Endothelial cell (in vitro differentiated cells): Measurements from ENCODE around the gene CTNNA3. TPM values are rescaled to one million over a fixed set of nuclear protein-coding genes. Genes with fewer than 3 reads are reported as not detected.

ENCODE experiments used
- DNase-seq: peaks from one replicate; pipeline ENCODE4 v3.0.0; 2021; ENCODE audit warnings: low spot score
- H3K27ac Mint-ChIP-seq: one replicate; pipeline ENCODE4 v1.8.0; 2021; ENCODE audit warnings: mixed read lengths, inconsistent platforms; ENCODE audit not compliant: unreplicated experiment
- H3K27me3 Mint-ChIP-seq: one replicate; pipeline ENCODE4 v1.8.0; 2021; ENCODE audit warnings: mild to moderate bottlenecking, moderate library complexity, mixed read lengths, inconsistent platforms; ENCODE audit not compliant: unreplicated experiment
- H3K36me3 Mint-ChIP-seq: one replicate; pipeline ENCODE4 v1.8.0; 2021; ENCODE audit warnings: mild to moderate bottlenecking, low read depth, mixed read lengths, inconsistent platforms; ENCODE audit not compliant: unreplicated experiment
- H3K4me1 Mint-ChIP-seq: one replicate; pipeline ENCODE4 v1.8.0; 2021; ENCODE audit warnings: mild to moderate bottlenecking, mixed read lengths, inconsistent platforms; ENCODE audit not compliant: unreplicated experiment
- H3K4me3 Mint-ChIP-seq: one replicate; pipeline ENCODE4 v1.8.0; 2021; ENCODE audit warnings: mild to moderate bottlenecking, mixed read lengths, inconsistent platforms; ENCODE audit not compliant: unreplicated experiment
- H3K9me3 Mint-ChIP-seq: one replicate; pipeline ENCODE4 v1.8.0; 2021; ENCODE audit warnings: mixed read lengths, inconsistent platforms; ENCODE audit not compliant: unreplicated experiment
- CTCF ChIP-seq: fragments of 200-600 bp; sonication (generic); IDR thresholded peaks from one replicate; pipeline ENCODE4 v1.5.0; 2021; ENCODE audit warnings: antibody characterized with exemption; ENCODE audit not compliant: unreplicated experiment
- total RNA-seq: library from RNA; stranded (reverse); fragmentation: NEBNext Ultra II Directional; extraction: Animal tissue kit (Norgen Biotek cat#: 25700); gene quantifications from one replicate; pipeline ENCODE4 v1.2.1, GENCODE V29; 2021; ENCODE audit not compliant: unreplicated experiment

The CTNNA3 gene
- total RNA-seq, 1 donor from 2014 or later: 2.3 TPM

- Mint-ChIP-seq H3K36me3 (no peaks in the 10 kb centered on the region), H3K9me3 (no peaks in the 10 kb centered on the region), H3K27ac (no peak overlapping the region), H3K4me1 (no peaks in the 10 kb centered on the region), H3K27me3 (no peaks in the 10 kb centered on the region), H3K4me3 (no peak overlapping the region)
- no peak for DNase-seq
- no peak for TF ChIP-seq CTCF
Observed at GRCh38 chr10:66148312-66148711, 1547.7 kb downstream of the CTNNA3 start.

GRCh38 chr10:66144016-66144415 is 1552.0 kb downstream of the CTNNA3 start:
- DNase-seq: no peak
- Mint-ChIP-seq H3K27me3 (no peaks in the 10 kb centered on the region), H3K27ac (no peak overlapping the region), H3K9me3 (no peaks in the 10 kb centered on the region), H3K36me3 (no peaks in the 10 kb centered on the region), H3K4me3 (no peak overlapping the region), H3K4me1 (no peaks in the 10 kb centered on the region)
- TF ChIP-seq CTCF: no peak

GRCh38 chr10:66102756-66103155 is 1593.2 kb downstream of the CTNNA3 start:
- H3K4me1 Mint-ChIP-seq: no peaks in the 10 kb centered on the region
- no peaks in the 10 kb centered on the region for H3K9me3 Mint-ChIP-seq
- no peak overlapping the region for H3K27ac Mint-ChIP-seq
- no peak overlapping the region for H3K4me3 Mint-ChIP-seq
- no peaks in the 10 kb centered on the region for H3K36me3 Mint-ChIP-seq
- DNase-seq: no peak
- TF ChIP-seq CTCF: no peak
- no peaks in the 10 kb centered on the region for H3K27me3 Mint-ChIP-seq

DNA sequence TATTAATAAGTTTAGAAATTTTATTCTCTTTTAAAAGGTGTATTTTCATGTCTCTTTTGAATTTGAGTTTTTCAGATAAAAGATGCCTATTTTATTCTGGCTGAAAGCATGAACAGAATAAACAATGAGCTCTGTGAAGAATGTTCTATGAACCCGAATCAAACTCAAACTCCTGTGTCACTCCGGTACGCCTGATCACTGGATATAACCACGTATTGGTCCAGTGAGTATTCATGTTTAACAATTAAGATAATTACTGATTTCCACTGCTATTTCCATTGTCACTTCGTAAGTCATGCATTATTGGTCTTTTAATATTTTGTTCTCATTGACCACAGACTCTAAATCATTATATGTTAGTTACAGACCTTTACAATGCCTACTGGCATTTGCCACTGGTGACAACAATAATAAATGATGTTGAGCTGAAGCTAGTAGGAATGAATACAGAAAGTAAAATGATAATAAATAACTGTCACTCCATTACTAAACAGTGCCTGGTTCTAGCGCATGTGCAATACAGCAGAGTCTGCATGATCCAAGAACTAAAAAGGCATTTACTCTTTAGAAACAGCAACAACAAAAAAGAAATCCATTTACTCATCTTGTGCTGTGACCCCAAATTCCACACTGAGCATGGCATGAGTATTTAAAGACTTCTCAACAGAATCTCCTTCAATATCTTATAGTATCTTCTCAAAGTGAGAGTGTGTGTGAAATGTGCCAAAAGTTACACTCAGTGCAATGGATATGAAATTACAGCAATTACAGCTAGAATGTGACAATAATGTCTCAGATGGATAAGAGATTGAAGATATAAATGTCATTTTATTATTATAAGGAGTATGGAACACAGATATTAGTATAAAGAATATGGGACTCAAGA is 1597.2 kb downstream of the CTNNA3 start:
- no peak for DNase-seq
- Mint-ChIP-seq H3K27ac (no peak overlapping the region), H3K36me3 (no peaks in the 10 kb centered on the region), H3K9me3 (no peaks in the 10 kb centered on the region), H3K4me3 (no peak overlapping the region), H3K4me1 (no peaks in the 10 kb centered on the region), H3K27me3 (no peaks in the 10 kb centered on the region)
- no peak for TF ChIP-seq CTCF

GRCh38 chr10:66095610-66096009 is 1600.4 kb downstream of the CTNNA3 start:
- DNase-seq: no peak
- no peaks in the 10 kb centered on the region for H3K9me3 Mint-ChIP-seq
- no peaks in the 10 kb centered on the region for H3K27me3 Mint-ChIP-seq
- no peaks in the 10 kb centered on the region for H3K36me3 Mint-ChIP-seq
- TF ChIP-seq CTCF: no peak
- no peak overlapping the region for H3K27ac Mint-ChIP-seq
- H3K4me3 Mint-ChIP-seq: no peak overlapping the region
- no peaks in the 10 kb centered on the region for H3K4me1 Mint-ChIP-seq
